SU-DHL-6 (cell line): ENCODE measurements around the gene CACNB4.

Experiments used
- EZH2phosphoT487 ChIP-seq: fragments of 200-600 bp; sonication (generic), shearing (Covaris generic); conservative IDR thresholded peaks from 2 replicates; pipeline ENCODE4 v1.6.1; 2018; ENCODE audit warnings: mild to moderate bottlenecking, antibody characterized with exemption, low read length, moderate library complexity, mixed read lengths
- TF ChIP-seq, protein P1 (sequence below): fragments of 200-600 bp; sonication (generic); IDR thresholded peaks from one replicate; pipeline ENCODE4 v1.5.1; 2017; ENCODE audit warnings: antibody characterized with exemption, mild to moderate bottlenecking, low read length, moderate library complexity; ENCODE audit not compliant: insufficient read depth, poor library complexity, severe bottlenecking

DNA sequence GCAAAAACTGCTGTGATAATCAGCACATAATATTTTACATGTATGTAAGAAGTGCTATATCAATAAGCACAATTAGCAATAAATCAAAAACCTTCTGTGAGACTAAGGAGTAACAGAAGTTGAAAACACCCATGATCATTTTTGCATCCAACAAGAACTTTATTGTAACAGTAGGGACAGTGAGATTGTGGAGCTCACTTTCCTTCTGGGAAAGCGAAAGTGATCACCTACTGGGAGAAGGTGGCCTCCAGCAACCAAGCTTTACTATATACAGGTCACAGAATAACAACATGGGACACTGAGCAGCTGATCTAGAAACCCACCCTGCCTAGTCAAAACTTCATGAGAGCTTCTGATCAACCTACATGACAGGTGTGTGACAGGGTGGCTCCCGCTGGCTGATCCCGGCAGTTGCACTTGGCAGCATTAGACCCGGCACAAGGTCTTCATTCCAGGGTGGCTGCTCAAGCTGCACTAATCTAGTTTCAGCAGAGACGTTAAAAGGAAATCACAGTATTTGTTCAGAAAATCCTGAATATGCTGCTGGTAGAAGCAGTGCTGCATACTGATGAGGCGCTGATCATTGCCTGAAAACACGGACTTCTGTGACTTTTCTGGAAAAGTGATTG lies 207.2 kb downstream of the CACNB4 start:
- TF ChIP-seq, protein P1, sequence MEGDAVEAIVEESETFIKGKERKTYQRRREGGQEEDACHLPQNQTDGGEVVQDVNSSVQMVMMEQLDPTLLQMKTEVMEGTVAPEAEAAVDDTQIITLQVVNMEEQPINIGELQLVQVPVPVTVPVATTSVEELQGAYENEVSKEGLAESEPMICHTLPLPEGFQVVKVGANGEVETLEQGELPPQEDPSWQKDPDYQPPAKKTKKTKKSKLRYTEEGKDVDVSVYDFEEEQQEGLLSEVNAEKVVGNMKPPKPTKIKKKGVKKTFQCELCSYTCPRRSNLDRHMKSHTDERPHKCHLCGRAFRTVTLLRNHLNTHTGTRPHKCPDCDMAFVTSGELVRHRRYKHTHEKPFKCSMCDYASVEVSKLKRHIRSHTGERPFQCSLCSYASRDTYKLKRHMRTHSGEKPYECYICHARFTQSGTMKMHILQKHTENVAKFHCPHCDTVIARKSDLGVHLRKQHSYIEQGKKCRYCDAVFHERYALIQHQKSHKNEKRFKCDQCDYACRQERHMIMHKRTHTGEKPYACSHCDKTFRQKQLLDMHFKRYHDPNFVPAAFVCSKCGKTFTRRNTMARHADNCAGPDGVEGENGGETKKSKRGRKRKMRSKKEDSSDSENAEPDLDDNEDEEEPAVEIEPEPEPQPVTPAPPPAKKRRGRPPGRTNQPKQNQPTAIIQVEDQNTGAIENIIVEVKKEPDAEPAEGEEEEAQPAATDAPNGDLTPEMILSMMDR = no peak
- TF ChIP-seq EZH2phosphoT487 = no peak
